Liver (tissue), 9 donors: Measurements from ENCODE around the gene OLIG2. TPM values are rescaled to one million over a fixed set of nuclear protein-coding genes. Genes with fewer than 3 reads are reported as not detected.

Experiments used
- DNase-seq: peaks from one replicate; pipeline ENCODE4 v3.0.0-alpha.2; 2017; ENCODE audit warnings: low spot score
- H3K27ac ChIP-seq, 2 donors: one replicate each; pipeline ENCODE4 v1.7.0; 2013; ENCODE audit warnings: inconsistent platforms in 2 of 2, low read length in 2 of 2, control low read depth in 1 of 2, low read depth in 1 of 2, mild to moderate bottlenecking in 1 of 2
- H3K27me3 ChIP-seq, 4 donors: one replicate each; pipeline versions ENCODE4 v1.6.1 to v1.7.0; 2013; ENCODE audit warnings: low read length in 3 of 4, inconsistent platforms in 1 of 4, mild to moderate bottlenecking in 1 of 4, moderate library complexity in 1 of 4; ENCODE audit not compliant: control insufficient read depth in 4 of 4, insufficient read depth in 4 of 4
- H3K36me3 ChIP-seq, 4 donors: one replicate each; pipeline versions ENCODE4 v1.6.1 to v1.7.0; 2013; ENCODE audit warnings: low read length in 3 of 4, mild to moderate bottlenecking in 3 of 4, low read depth in 1 of 4, moderate library complexity in 1 of 4; ENCODE audit not compliant: control insufficient read depth in 4 of 4, insufficient read depth in 3 of 4
- H3K4me1 ChIP-seq, 4 donors: one replicate each; pipeline versions ENCODE4 v1.6.1 to v1.7.0; 2013; ENCODE audit warnings: low read length in 3 of 4, mild to moderate bottlenecking in 3 of 4, moderate library complexity in 1 of 4; ENCODE audit not compliant: control insufficient read depth in 4 of 4, insufficient read depth in 4 of 4
- H3K4me3 ChIP-seq, 3 donors: one replicate each; pipeline versions ENCODE4 v1.6.1 to v1.7.0; 2013; ENCODE audit warnings: low read length in 3 of 3, control low read depth in 1 of 3, low read depth in 1 of 3, mild to moderate bottlenecking in 1 of 3
- H3K9ac ChIP-seq, 2 donors: one replicate each; pipeline ENCODE4 v1.7.0; 2013; ENCODE audit warnings: low read length in 2 of 2, mild to moderate bottlenecking in 2 of 2, moderate library complexity in 2 of 2, control low read depth in 1 of 2, low read depth in 1 of 2
- H3K9me3 ChIP-seq, 4 donors: one replicate each; pipeline versions ENCODE4 v1.6.1 to v1.7.0; 2013; ENCODE audit warnings: low read length in 3 of 4; ENCODE audit not compliant: control insufficient read depth in 4 of 4
- EGR1 ChIP-seq, 2 donors: IDR thresholded peaks; 2 replicates each; pipeline ENCODE4 v1.6.1; 2016 to 2018; ENCODE audit warnings: antibody characterized with exemption in 2 of 2, low read depth in 2 of 2
- FOXA1 ChIP-seq: IDR thresholded peaks from 2 replicates; pipeline ENCODE4 v1.6.1; 2016; ENCODE audit warnings: antibody characterized with exemption
- FOXA2 ChIP-seq: IDR thresholded peaks from 2 replicates; pipeline ENCODE4 v1.6.1; 2016; ENCODE audit warnings: antibody characterized with exemption
- HNF4A ChIP-seq, 2 donors: conservative IDR thresholded peaks; 2 replicates each; pipeline ENCODE4 v1.6.1; 2016; ENCODE audit warnings: antibody characterized with exemption in 2 of 2, mild to moderate bottlenecking in 2 of 2
- JUND ChIP-seq, 2 donors: IDR thresholded peaks; 2 replicates each; pipeline ENCODE4 v1.6.1; 2016; ENCODE audit warnings: antibody characterized with exemption in 2 of 2
- NR2F2 ChIP-seq: IDR thresholded peaks from 2 replicates; pipeline ENCODE4 v1.6.1; 2016; ENCODE audit warnings: antibody characterized with exemption
- RAD21 ChIP-seq, 2 donors: IDR thresholded peaks; 2 replicates each; pipeline ENCODE4 v1.6.1; 2016; ENCODE audit warnings: antibody characterized with exemption in 2 of 2, mild to moderate bottlenecking in 2 of 2
- RXRA ChIP-seq, 2 donors: IDR thresholded peaks; 2 replicates each; pipeline ENCODE4 v1.6.1; 2017 to 2018; ENCODE audit warnings: antibody characterized with exemption in 2 of 2, mild to moderate bottlenecking in 1 of 2
- TAF1 ChIP-seq: conservative IDR thresholded peaks from 2 replicates; pipeline ENCODE4 v1.6.1; 2016; ENCODE audit warnings: antibody characterized with exemption, mild to moderate bottlenecking
- YY1 ChIP-seq: IDR thresholded peaks from 2 replicates; pipeline ENCODE4 v1.6.1; 2016; ENCODE audit warnings: antibody characterized with exemption, mild to moderate bottlenecking
- WGBS: extraction: QIAGEN DNeasy Blood & Tissue Kit; methylation state at CpG from one replicate; pipeline ENCODE4 v1.1.7; 2013; 5-methylcytosine and 5-hydroxymethylcytosine counted together
- polyA plus RNA-seq, 2 donors: library from polyadenylated mRNA; stranded (reverse) in 1 of 2; unstranded in 1 of 2; fragments of 200-250 nt in 1 of 2; fragments of >200 nt in 1 of 2; fragmentation: Nextera tagmentation in 1 of 2; extraction: Ambion mirVana in 1 of 2; gene quantifications; one replicate each; pipeline versions ENCODE4 v1.2.1 to v1.2.3, GENCODE V29; 2013 to 2015
- total RNA-seq, 2 donors: library from RNA; depleted of rRNA; stranded (reverse); fragments of >200 nt; gene quantifications; one replicate each; pipeline ENCODE4 v1.2.3, GENCODE V29; 2014
- TF ChIP-seq, protein P1 (sequence below): IDR thresholded peaks from 2 replicates; pipeline ENCODE4 v1.6.1; 2016; ENCODE audit warnings: antibody characterized with exemption
- TF ChIP-seq, protein P2 (sequence below): IDR thresholded peaks from 2 replicates; pipeline ENCODE4 v1.6.1; 2016; ENCODE audit warnings: antibody characterized with exemption
- TF ChIP-seq, protein P3 (sequence below): fragments of 150-350 bp; IDR thresholded peaks from 2 replicates; pipeline ENCODE4 v1.5.1; 2017; ENCODE audit warnings: improper control_type of control experiment, low read depth, low read length; ENCODE audit not compliant: missing input control
- TF ChIP-seq, protein P4 (sequence below): IDR thresholded peaks from 2 replicates; pipeline ENCODE4 v1.6.1; 2016; ENCODE audit warnings: antibody characterized with exemption, mild to moderate bottlenecking
- TF ChIP-seq, protein P5 (sequence below): IDR thresholded peaks from 2 replicates; pipeline ENCODE4 v1.6.1; 2016; ENCODE audit warnings: antibody characterized with exemption
- donor health status: healthy.
- donor health status: healthy.
- donor health status: healthy.
- donor health status: healthy.
- donor health status: healthy.

Gene OLIG2
- total and polyA plus RNA-seq, 4 donors = not detected

GRCh38 chr21:33026443-33026858 lies 716 bp downstream of the OLIG2 start:
- Histone ChIP-seq H3K9ac (no peak overlapping the region), H3K4me3 (no peak overlapping the region), H3K36me3 (no peaks in the 10 kb centered on the region), H3K9me3 (peaks cover 0 to under 1% (median 0%) of the 10 kb centered on the region in 4 donors), H3K4me1 (peaks cover 3 to 34% (median 14%) of the 10 kb centered on the region in 4 donors), H3K27ac (no peak overlapping the region), H3K27me3 (peaks cover 14 to 36% (median 24%) of the 10 kb centered on the region in 4 donors)
- no peak for DNase-seq
- WGBS = 9% methylated on average over 21 of the region's 21 CpGs
- TF ChIP-seq RAD21 (IDR thresholded peaks at IDR 0.05) = no peak
- no peak for TF ChIP-seq RXRA (IDR thresholded peaks at IDR 0.05)
- no peak for TF ChIP-seq EGR1 (IDR thresholded peaks at IDR 0.05; ENCODE audit: low read depth in 2 of 2)
- TF ChIP-seq, protein P1, sequence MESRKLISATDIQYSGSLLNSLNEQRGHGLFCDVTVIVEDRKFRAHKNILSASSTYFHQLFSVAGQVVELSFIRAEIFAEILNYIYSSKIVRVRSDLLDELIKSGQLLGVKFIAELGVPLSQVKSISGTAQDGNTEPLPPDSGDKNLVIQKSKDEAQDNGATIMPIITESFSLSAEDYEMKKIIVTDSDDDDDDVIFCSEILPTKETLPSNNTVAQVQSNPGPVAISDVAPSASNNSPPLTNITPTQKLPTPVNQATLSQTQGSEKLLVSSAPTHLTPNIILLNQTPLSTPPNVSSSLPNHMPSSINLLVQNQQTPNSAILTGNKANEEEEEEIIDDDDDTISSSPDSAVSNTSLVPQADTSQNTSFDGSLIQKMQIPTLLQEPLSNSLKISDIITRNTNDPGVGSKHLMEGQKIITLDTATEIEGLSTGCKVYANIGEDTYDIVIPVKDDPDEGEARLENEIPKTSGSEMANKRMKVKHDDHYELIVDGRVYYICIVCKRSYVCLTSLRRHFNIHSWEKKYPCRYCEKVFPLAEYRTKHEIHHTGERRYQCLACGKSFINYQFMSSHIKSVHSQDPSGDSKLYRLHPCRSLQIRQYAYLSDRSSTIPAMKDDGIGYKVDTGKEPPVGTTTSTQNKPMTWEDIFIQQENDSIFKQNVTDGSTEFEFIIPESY = no peak
- no peak for TF ChIP-seq NR2F2
- TF ChIP-seq, protein P2, sequence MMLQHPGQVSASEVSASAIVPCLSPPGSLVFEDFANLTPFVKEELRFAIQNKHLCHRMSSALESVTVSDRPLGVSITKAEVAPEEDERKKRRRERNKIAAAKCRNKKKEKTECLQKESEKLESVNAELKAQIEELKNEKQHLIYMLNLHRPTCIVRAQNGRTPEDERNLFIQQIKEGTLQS = no peak

- TF ChIP-seq YY1 (no peak), EGR1 (IDR thresholded peaks at IDR 0.05; ENCODE audit: low read depth in 2 of 2) (no peak), TAF1 (no peak), JUND (IDR thresholded peaks at IDR 0.05) (no peak), FOXA1 (no peak), RXRA (IDR thresholded peaks at IDR 0.05) (no peak), HNF4A (conservative IDR thresholded peaks at IDR 0.05) (no peak), FOXA2 (no peak)
- TF ChIP-seq, protein P3, sequence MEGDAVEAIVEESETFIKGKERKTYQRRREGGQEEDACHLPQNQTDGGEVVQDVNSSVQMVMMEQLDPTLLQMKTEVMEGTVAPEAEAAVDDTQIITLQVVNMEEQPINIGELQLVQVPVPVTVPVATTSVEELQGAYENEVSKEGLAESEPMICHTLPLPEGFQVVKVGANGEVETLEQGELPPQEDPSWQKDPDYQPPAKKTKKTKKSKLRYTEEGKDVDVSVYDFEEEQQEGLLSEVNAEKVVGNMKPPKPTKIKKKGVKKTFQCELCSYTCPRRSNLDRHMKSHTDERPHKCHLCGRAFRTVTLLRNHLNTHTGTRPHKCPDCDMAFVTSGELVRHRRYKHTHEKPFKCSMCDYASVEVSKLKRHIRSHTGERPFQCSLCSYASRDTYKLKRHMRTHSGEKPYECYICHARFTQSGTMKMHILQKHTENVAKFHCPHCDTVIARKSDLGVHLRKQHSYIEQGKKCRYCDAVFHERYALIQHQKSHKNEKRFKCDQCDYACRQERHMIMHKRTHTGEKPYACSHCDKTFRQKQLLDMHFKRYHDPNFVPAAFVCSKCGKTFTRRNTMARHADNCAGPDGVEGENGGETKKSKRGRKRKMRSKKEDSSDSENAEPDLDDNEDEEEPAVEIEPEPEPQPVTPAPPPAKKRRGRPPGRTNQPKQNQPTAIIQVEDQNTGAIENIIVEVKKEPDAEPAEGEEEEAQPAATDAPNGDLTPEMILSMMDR = no peak
- TF ChIP-seq, protein P2 = no peak
- TF ChIP-seq, protein P1 = no peak
- TF ChIP-seq, protein P4, sequence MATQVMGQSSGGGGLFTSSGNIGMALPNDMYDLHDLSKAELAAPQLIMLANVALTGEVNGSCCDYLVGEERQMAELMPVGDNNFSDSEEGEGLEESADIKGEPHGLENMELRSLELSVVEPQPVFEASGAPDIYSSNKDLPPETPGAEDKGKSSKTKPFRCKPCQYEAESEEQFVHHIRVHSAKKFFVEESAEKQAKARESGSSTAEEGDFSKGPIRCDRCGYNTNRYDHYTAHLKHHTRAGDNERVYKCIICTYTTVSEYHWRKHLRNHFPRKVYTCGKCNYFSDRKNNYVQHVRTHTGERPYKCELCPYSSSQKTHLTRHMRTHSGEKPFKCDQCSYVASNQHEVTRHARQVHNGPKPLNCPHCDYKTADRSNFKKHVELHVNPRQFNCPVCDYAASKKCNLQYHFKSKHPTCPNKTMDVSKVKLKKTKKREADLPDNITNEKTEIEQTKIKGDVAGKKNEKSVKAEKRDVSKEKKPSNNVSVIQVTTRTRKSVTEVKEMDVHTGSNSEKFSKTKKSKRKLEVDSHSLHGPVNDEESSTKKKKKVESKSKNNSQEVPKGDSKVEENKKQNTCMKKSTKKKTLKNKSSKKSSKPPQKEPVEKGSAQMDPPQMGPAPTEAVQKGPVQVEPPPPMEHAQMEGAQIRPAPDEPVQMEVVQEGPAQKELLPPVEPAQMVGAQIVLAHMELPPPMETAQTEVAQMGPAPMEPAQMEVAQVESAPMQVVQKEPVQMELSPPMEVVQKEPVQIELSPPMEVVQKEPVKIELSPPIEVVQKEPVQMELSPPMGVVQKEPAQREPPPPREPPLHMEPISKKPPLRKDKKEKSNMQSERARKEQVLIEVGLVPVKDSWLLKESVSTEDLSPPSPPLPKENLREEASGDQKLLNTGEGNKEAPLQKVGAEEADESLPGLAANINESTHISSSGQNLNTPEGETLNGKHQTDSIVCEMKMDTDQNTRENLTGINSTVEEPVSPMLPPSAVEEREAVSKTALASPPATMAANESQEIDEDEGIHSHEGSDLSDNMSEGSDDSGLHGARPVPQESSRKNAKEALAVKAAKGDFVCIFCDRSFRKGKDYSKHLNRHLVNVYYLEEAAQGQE = no peak
- TF ChIP-seq, protein P5, sequence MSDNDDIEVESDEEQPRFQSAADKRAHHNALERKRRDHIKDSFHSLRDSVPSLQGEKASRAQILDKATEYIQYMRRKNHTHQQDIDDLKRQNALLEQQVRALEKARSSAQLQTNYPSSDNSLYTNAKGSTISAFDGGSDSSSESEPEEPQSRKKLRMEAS = no peak
- no peak overlapping the region for H3K9ac ChIP-seq
- WGBS = 4% methylated on average over 54 of the region's 54 CpGs
- no peak for DNase-seq
- H3K4me3 ChIP-seq = no peak overlapping the region
- peaks cover 3 to 34% (median 14%) of the 10 kb centered on the region in 4 donors for H3K4me1 ChIP-seq
- H3K36me3 ChIP-seq = no peaks in the 10 kb centered on the region
- H3K9me3 ChIP-seq = no peaks in the 10 kb centered on the region
- no peak overlapping the region for H3K27ac ChIP-seq
- peaks cover 14 to 31% (median 23%) of the 10 kb centered on the region in 4 donors for H3K27me3 ChIP-seq
Observed at GRCh38 chr21:33026878-33027400, 1.2 kb downstream of the OLIG2 start.
